HG02981 (cell line): ENCODE results near the gene MACF1.
"Not testable (repeated sequence)": the region's sequence is repeated elsewhere in the genome, so short reads cannot be mapped to it uniquely, and the experiment has no call there.

ENCODE experiments used
- ATAC-seq: cut with Tn5 transposase; IDR thresholded peaks from one replicate; pipeline ENCODE4 v1.9.1; 2021; ENCODE audit warnings: mild to moderate bottlenecking, moderate library complexity; ENCODE audit not compliant: unreplicated experiment

MACF1 gene

DNA sequence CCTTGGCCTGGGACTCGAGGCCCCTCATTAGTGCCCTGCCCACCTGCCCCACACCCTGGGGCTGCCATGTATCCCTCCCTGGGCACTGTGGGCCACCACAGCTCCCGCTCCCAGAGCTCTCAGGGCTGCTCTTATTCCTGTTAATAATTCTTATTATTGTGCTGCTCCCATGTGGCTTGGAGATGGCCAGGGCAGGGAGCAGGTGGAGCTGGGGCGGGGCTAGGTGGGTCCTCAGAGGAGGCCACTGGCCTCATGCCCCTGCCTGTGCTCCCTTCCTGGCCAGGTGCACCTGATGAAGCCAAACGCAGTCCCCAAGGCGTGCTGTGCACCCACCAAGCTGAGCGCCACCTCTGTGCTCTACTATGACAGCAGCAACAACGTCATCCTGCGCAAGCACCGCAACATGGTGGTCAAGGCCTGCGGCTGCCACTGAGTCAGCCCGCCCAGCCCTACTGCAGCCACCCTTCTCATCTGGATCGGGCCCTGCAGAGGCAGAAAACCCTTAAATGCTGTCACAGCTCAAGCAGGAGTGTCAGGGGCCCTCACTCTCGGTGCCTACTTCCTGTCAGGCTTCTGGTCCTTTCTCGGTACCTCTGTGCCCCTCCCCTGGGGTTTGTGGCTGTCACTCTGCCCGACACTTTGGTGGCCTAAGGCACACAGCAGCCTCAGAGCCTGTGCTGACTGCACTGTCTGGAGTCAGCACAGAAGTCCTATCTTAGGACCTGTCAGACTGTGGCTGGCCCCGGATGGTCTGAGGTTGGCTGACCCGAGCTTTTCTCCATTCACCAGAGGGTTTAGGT is 321.1 kb downstream of the MACF1 start:
- peak; percentile 82 for ATAC-seq

DNA sequence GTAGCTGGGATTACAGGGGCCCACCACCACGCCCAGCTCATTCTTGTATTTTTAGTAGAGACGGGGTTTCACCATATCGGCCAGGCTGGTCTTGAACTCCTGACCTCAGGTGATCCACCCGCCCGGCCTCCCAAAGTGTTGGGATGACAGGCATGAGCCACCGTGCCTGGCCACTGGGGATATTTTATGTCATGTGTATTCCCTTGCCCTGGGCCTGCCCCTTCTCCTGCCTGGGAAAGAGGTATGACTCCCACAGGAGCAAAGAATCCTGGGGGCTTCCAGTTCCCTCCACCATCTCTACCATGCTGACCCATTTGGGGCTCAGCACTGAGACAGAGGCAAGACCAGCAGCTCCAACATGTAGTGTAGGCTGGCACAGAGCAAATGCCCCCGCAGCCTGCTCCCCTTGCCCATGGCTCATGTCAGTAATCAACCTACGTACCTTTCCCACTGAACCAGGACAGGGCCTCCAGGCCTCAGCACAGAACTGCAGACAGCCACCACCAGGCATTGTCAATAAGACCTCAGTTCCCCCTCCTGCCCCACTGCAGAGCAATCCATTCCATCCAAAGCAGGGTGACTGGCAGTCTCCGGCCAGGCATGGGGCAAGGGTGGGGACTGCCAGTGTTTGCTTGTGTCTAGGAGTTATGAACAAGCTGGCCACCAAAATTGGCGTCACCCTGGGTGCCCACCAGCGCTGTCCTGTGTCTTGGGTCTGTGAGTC is 322.1 kb downstream of the MACF1 start:
- no peak for ATAC-seq

- not testable (repeated sequence) for ATAC-seq
Observed at GRCh38 chr1:39527190-39527579, 322.7 kb downstream of the MACF1 start.

DNA sequence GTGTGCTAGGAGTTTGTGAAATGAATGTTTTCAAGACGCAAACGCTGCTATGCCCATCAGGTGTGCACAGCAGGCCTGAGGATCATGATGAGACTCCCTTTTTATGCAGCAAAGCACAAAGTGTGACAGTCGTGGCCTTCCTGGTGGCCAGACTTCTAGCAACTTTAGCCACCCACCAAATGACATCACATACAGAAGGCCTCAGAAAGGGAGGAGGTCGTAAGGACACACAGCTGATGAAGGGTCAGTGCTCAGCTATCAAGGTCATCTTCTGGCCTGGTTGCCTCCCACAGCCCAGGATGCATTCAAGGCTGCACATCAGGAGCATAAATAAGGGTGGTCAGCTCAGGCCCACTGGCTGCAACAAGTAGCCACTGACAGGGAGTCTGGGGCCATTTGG is 323.6 kb downstream of the MACF1 start:
- no peak for ATAC-seq

- ATAC-seq, result no peak
Observed at GRCh38 chr1:39529901-39530535, 325.5 kb downstream of the MACF1 start.

- no peak for ATAC-seq
Observed at GRCh38 chr1:39531526-39531925, 327.0 kb downstream of the MACF1 start.

GRCh38 chr1:39533442-39533841 is 328.9 kb downstream of the MACF1 start:
- no peak for ATAC-seq
